WERI-Rb-1 (cell line): Measurements from ENCODE around the gene NR1I2.

ENCODE experiments used
- DNase-seq: peaks from one replicate; pipeline ENCODE4 v3.0.0-alpha.2; 2020
- H3K27ac ChIP-seq: fragments of 250-450 bp; sonication (Bioruptor Pico); 2 replicates; pipeline ENCODE4 v1.5.1; 2020; ENCODE audit warnings: mild to moderate bottlenecking, moderate library complexity
- H3K27me3 ChIP-seq: fragments of 250-450 bp; sonication (Bioruptor Pico); 2 replicates; pipeline ENCODE4 v1.5.1; 2021; ENCODE audit warnings: mild to moderate bottlenecking, low read depth, moderate library complexity; ENCODE audit not compliant: insufficient read depth, severe bottlenecking
- H3K36me3 ChIP-seq: fragments of 250-450 bp; sonication (Bioruptor Pico); 2 replicates; pipeline ENCODE4 v1.5.1; 2020; ENCODE audit warnings: mild to moderate bottlenecking, moderate library complexity
- H3K4me3 ChIP-seq: 2 replicates; pipeline ENCODE4 v1.5.1; 2011; ENCODE audit warnings: low read depth, mild to moderate bottlenecking, control low read depth, low read length
- H3K9me3 ChIP-seq: fragments of 250-450 bp; sonication (Bioruptor Pico); 2 replicates; pipeline ENCODE4 v1.5.1; 2021; ENCODE audit warnings: mild to moderate bottlenecking, moderate library complexity; ENCODE audit not compliant: severe bottlenecking
- TF ChIP-seq, protein P1 (sequence below): IDR thresholded peaks from 2 replicates; pipeline ENCODE4 v1.5.1; 2011; ENCODE audit warnings: low read depth, mild to moderate bottlenecking, control low read depth, inconsistent platforms, low read length

Gene NR1I2

GRCh38 chr3:119861681-119862080, 79.8 kb downstream of the NR1I2 start:
- no peak overlapping the region for H3K4me3 ChIP-seq
- H3K27ac ChIP-seq = no peak overlapping the region
- TF ChIP-seq, protein P1, sequence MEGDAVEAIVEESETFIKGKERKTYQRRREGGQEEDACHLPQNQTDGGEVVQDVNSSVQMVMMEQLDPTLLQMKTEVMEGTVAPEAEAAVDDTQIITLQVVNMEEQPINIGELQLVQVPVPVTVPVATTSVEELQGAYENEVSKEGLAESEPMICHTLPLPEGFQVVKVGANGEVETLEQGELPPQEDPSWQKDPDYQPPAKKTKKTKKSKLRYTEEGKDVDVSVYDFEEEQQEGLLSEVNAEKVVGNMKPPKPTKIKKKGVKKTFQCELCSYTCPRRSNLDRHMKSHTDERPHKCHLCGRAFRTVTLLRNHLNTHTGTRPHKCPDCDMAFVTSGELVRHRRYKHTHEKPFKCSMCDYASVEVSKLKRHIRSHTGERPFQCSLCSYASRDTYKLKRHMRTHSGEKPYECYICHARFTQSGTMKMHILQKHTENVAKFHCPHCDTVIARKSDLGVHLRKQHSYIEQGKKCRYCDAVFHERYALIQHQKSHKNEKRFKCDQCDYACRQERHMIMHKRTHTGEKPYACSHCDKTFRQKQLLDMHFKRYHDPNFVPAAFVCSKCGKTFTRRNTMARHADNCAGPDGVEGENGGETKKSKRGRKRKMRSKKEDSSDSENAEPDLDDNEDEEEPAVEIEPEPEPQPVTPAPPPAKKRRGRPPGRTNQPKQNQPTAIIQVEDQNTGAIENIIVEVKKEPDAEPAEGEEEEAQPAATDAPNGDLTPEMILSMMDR = no peak
- H3K9me3 ChIP-seq = no peaks in the 10 kb centered on the region
- H3K36me3 ChIP-seq = peaks cover 35% of the 10 kb centered on the region
- H3K27me3 ChIP-seq = no peaks in the 10 kb centered on the region
- no peak for DNase-seq

- DNase-seq = no peak
- TF ChIP-seq, protein P1 = no peak
- Histone ChIP-seq H3K36me3 (peaks cover 29% of the 10 kb centered on the region), H3K9me3 (no peaks in the 10 kb centered on the region), H3K27ac (no peak overlapping the region), H3K27me3 (no peaks in the 10 kb centered on the region), H3K4me3 (no peak overlapping the region)
Observed at GRCh38 chr3:119862616-119863015, 80.7 kb downstream of the NR1I2 start.

GRCh38 chr3:119864476-119864875, 82.6 kb downstream of the NR1I2 start:
- Histone ChIP-seq H3K27me3 (no peaks in the 10 kb centered on the region), H3K36me3 (peaks cover 14% of the 10 kb centered on the region), H3K9me3 (no peaks in the 10 kb centered on the region), H3K4me3 (no peak overlapping the region), H3K27ac (no peak overlapping the region)
- TF ChIP-seq, protein P1 = no peak
- DNase-seq = no peak
